Brain microvascular endothelial cell (primary cell): ENCODE results near the gene PLA2G6.
"Not testable (repeated sequence)": the region's sequence is repeated elsewhere in the genome, so short reads cannot be mapped to it uniquely, and the experiment has no call there.

Experiments used
- DNase-seq: peaks from one replicate; pipeline ENCODE4 v3.0.0-alpha.2; 2020
- H3K27ac ChIP-seq: fragments of 250-450 bp; sonication (Bioruptor Pico); 2 replicates; pipeline ENCODE4 v1.5.1; 2020; ENCODE audit warnings: mild to moderate bottlenecking, moderate library complexity
- H3K27me3 ChIP-seq: fragments of 250-450 bp; sonication (Bioruptor Pico); replicated peaks from 2 replicates; pipeline ENCODE4 v1.5.1; 2020; ENCODE audit warnings: mild to moderate bottlenecking
- H3K36me3 ChIP-seq: fragments of 250-450 bp; sonication (Bioruptor Pico); replicated peaks from 2 replicates; pipeline ENCODE4 v1.5.1; 2020; ENCODE audit warnings: mild to moderate bottlenecking
- H3K4me3 ChIP-seq: 2 replicates; pipeline ENCODE4 v1.5.1; 2011; ENCODE audit warnings: low read depth, mild to moderate bottlenecking, control low read depth, low read length, moderate library complexity
- in situ Hi-C: cut with HindIII; loops from 2 replicates; pipeline ENCODE4 v1.10.0; 2017; ENCODE audit warnings: low sequenced_read_pairs, low pct_ligation_motif_present
- TF ChIP-seq, protein P1 (sequence below): IDR thresholded peaks from 2 replicates; pipeline ENCODE4 v1.5.1; 2011; ENCODE audit warnings: low read depth, mild to moderate bottlenecking, moderate library complexity, low read length, control low read depth, inconsistent platforms; ENCODE audit errors: missing control alignments

PLA2G6 gene

GRCh38 chr22:38148245-38148644, 33.4 kb downstream of the PLA2G6 start:
- H3K27ac ChIP-seq = no peak overlapping the region

GRCh38 chr22:38146166-38146565, 35.5 kb downstream of the PLA2G6 start:
- H3K27me3 ChIP-seq, H3K36me3 ChIP-seq, in situ Hi-C loops, H3K4me3 ChIP-seq, H3K27ac ChIP-seq, DNase-seq: not testable (repeated sequence)

More at GRCh38 chr22:38148245-38148644, 33.4 kb downstream of the PLA2G6 start:
- TF ChIP-seq, protein P1, sequence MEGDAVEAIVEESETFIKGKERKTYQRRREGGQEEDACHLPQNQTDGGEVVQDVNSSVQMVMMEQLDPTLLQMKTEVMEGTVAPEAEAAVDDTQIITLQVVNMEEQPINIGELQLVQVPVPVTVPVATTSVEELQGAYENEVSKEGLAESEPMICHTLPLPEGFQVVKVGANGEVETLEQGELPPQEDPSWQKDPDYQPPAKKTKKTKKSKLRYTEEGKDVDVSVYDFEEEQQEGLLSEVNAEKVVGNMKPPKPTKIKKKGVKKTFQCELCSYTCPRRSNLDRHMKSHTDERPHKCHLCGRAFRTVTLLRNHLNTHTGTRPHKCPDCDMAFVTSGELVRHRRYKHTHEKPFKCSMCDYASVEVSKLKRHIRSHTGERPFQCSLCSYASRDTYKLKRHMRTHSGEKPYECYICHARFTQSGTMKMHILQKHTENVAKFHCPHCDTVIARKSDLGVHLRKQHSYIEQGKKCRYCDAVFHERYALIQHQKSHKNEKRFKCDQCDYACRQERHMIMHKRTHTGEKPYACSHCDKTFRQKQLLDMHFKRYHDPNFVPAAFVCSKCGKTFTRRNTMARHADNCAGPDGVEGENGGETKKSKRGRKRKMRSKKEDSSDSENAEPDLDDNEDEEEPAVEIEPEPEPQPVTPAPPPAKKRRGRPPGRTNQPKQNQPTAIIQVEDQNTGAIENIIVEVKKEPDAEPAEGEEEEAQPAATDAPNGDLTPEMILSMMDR = no peak
- no peaks in the 10 kb centered on the region for H3K36me3 ChIP-seq
- in situ Hi-C loops = no loop called here
- H3K4me3 ChIP-seq = no peak overlapping the region
- peak; percentile 57 for DNase-seq
- no peaks in the 10 kb centered on the region for H3K27me3 ChIP-seq

- Histone ChIP-seq H3K27ac (no peak overlapping the region), H3K4me3 (no peak overlapping the region), H3K36me3 (no peaks in the 10 kb centered on the region), H3K27me3 (no peaks in the 10 kb centered on the region)
- in situ Hi-C loops = no loop called here
- DNase-seq = no peak
- TF ChIP-seq, protein P1 = peak; percentile 28
Measured at GRCh38 chr22:38144025-38144405, 37.6 kb downstream of the PLA2G6 start.

- DNase-seq = no peak
- in situ Hi-C loops = no loop called here
- Histone ChIP-seq H3K4me3 (no peak overlapping the region), H3K27ac (no peak overlapping the region), H3K36me3 (no peaks in the 10 kb centered on the region), H3K27me3 (no peaks in the 10 kb centered on the region)
- TF ChIP-seq, protein P1 = no peak
Measured at GRCh38 chr22:38142606-38143005, 39.0 kb downstream of the PLA2G6 start.

DNA sequence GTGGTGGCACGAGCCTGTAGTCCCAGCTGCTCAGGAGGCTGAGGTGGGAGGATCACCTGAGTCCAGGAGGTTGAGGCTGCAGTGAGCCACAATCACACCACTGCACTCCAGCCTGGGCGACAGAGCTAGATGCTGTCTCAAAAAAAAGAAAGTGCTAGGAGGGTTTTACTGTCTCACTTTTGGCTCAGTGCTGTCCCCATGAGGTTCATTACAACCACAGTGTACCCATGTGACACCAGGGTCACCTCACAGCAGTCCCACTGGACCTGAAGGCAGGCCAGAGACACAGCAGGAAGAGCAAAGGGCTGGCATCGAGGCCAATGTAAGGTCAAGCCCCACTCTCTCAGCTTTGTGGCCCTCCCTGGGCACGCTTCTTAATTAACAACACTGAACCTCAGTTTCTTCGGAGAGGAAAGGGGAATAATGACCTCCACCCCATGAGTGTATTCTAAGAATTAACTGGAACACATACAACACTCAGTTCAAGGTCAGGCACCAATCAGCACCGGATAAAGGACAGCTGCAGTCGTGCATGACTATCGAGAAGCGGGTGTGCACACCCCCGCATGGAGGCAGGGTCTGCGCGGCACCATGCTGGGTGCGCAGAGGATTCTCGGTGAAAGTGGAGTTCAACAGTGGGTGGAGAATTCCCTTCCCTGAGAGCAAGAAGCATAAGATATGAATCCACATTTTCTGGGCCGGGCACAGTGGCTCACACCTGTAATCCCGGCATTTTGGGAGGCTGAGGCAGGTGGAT, 40.2 kb downstream of the PLA2G6 start:
- no peak overlapping the region for H3K4me3 ChIP-seq
- DNase-seq = no peak
- H3K27ac ChIP-seq = no peak overlapping the region
- no peaks in the 10 kb centered on the region for H3K27me3 ChIP-seq
- in situ Hi-C loops = no loop called here
- no peaks in the 10 kb centered on the region for H3K36me3 ChIP-seq
- TF ChIP-seq, protein P1 = no peak

- Histone ChIP-seq H3K4me3 (no peak overlapping the region), H3K27ac (no peak overlapping the region), H3K36me3 (no peaks in the 10 kb centered on the region), H3K27me3 (no peaks in the 10 kb centered on the region)
- DNase-seq = no peak
- TF ChIP-seq, protein P1 = no peak
- in situ Hi-C loops = no loop called here
Measured at GRCh38 chr22:38139901-38140300, 41.7 kb downstream of the PLA2G6 start.
